Measurements from ENCODE around the gene PCP4.

GRCh38 chr21:39834543-39834942 is 32.7 kb upstream of the PCP4 start:
- TF ChIP-seq EZH2 (IDR thresholded peaks at IDR 0.05) = no peak
- no peak for TF ChIP-seq POLR2AphosphoS5 (IDR thresholded peaks at IDR 0.05; ENCODE audit: borderline replicate concordance, low read depth, low read length)
